ENCODE measurements around the gene KCNH8. TPM values are rescaled to one million over a fixed set of nuclear protein-coding genes. Genes with fewer than 3 reads are reported as not detected.

Gene KCNH8
- total RNA-seq, 4 donors from 2014 or later, result 0.55 to 1.1 (median 1.00) TPM; not detected in 1

DNA sequence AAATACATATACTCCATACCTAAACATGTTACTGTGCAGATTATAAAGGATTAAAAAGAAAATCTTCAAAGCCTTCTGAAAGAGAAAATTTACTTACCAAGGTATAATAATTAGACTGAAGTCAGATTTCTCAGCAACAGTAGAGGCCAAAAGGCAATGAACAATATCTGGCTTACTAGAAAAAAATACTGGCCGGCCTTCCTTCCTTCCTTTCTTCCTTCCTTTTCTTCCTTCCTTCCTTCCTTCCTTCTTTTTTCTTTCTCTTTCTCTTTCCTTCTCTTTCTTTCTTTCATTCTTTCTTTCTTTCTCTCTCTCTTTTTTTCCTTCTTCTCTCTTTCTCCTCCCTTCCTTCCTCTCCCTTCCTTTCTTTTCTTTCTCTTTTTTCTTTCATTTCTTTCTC lies 209.6 kb downstream of the KCNH8 start:
- in situ Hi-C loops (cut with MboI; ENCODE audit: low pct_ligation_motif_present in 1 of 4, low pct_unique_long_range_greater_than_20kb in 1 of 4, low sequenced_read_pairs in 3 of 4) (no loop called here), intact Hi-C loops (cut with DNase I; ENCODE audit: low total_unique reads) (no loop called here)
- Histone ChIP-seq H3K4me1 (no peaks in the 10 kb centered on the region), H3K4me3 (no peak overlapping the region), H3K27me3 (no peaks in the 10 kb centered on the region), H3K36me3 (no peaks in the 10 kb centered on the region), H3K27ac (no peak overlapping the region), H3K9me3 (no peaks in the 10 kb centered on the region)
- no peak for DNase-seq
- TF ChIP-seq POLR2A (IDR thresholded peaks at IDR 0.05) (no peak), POLR2AphosphoS5 (IDR thresholded peaks at IDR 0.05) (no peak), EP300 (IDR thresholded peaks at IDR 0.05; ENCODE audit: low read depth) (no peak)
- TF ChIP-seq, protein P1, sequence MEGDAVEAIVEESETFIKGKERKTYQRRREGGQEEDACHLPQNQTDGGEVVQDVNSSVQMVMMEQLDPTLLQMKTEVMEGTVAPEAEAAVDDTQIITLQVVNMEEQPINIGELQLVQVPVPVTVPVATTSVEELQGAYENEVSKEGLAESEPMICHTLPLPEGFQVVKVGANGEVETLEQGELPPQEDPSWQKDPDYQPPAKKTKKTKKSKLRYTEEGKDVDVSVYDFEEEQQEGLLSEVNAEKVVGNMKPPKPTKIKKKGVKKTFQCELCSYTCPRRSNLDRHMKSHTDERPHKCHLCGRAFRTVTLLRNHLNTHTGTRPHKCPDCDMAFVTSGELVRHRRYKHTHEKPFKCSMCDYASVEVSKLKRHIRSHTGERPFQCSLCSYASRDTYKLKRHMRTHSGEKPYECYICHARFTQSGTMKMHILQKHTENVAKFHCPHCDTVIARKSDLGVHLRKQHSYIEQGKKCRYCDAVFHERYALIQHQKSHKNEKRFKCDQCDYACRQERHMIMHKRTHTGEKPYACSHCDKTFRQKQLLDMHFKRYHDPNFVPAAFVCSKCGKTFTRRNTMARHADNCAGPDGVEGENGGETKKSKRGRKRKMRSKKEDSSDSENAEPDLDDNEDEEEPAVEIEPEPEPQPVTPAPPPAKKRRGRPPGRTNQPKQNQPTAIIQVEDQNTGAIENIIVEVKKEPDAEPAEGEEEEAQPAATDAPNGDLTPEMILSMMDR (IDR thresholded peaks at IDR 0.05), result no peak
- 75 to 93% methylated on average over 1 of the region's 1 CpG for WGBS, 2 donors (ENCODE audit: low coverage in 1 of 2)

DNA sequence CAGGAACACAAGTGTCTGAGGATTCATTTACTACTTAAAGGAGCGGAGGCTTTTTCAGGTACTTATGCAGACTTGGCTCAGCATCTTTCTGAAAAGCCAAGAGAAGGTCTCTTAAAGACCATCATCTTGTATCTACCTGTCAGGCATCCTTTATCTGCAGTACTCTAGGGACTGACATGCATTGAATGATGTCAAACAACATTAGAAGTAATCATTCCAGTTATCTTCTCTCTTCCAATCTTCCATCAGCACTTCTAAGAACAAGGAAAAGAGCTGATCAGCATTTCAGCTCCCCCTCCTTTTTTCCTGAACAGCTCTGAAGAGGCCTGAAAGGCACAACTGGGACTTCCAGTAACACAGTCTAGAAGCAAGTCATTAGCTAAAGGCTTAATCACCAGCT lies 214.8 kb downstream of the KCNH8 start:
- Histone ChIP-seq H3K9me3 (no peaks in the 10 kb centered on the region), H3K36me3 (no peaks in the 10 kb centered on the region), H3K27ac (no peak overlapping the region), H3K4me3 (no peak overlapping the region), H3K4me1 (peaks cover 0 to 3% (median 0%) of the 10 kb centered on the region in 4 donors), H3K27me3 (no peaks in the 10 kb centered on the region)
- WGBS, 2 donors (ENCODE audit: low coverage in 1 of 2), result 87% methylated on average over 1 of the region's 1 CpG; no CpG with 5 or more reads in 1 of the 2 donors
- intact Hi-C loops (cut with DNase I; ENCODE audit: low total_unique reads), result no loop called here
- no peak for TF ChIP-seq POLR2AphosphoS5 (IDR thresholded peaks at IDR 0.05)
- no peak for TF ChIP-seq EP300 (IDR thresholded peaks at IDR 0.05; ENCODE audit: low read depth)
- TF ChIP-seq, protein P1 (IDR thresholded peaks at IDR 0.05), result no peak
- no peak for TF ChIP-seq POLR2A (IDR thresholded peaks at IDR 0.05)
- DNase-seq, result no peak
- in situ Hi-C loops (cut with MboI; ENCODE audit: low pct_ligation_motif_present in 1 of 4, low pct_unique_long_range_greater_than_20kb in 1 of 4, low sequenced_read_pairs in 3 of 4), result no loop called here

DNA sequence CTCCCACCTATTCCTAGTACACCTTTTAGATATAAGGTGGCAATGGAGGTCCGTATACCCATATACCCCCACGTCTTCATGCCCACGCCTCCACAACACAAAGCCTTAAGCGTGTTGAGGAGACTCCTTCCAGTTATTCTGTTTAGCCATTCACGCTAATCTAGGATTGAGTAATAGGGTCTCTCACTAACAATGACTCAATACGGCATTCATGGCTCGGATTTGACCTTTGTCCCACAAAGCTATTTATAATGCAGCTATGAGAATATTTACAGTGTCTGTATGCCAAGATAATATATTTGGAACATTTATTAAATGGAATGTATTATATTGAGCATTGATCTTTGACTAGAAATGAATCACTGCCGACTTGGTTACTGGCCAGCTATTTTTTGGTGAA lies 215.8 kb downstream of the KCNH8 start:
- no peak for DNase-seq
- in situ Hi-C loops (cut with MboI; ENCODE audit: low pct_ligation_motif_present in 1 of 4, low pct_unique_long_range_greater_than_20kb in 1 of 4, low sequenced_read_pairs in 3 of 4), result no loop called here
- Histone ChIP-seq H3K36me3 (no peaks in the 10 kb centered on the region), H3K4me1 (peaks cover 0 to 3% (median 0%) of the 10 kb centered on the region in 4 donors), H3K4me3 (no peak overlapping the region), H3K27me3 (no peaks in the 10 kb centered on the region), H3K9me3 (no peaks in the 10 kb centered on the region), H3K27ac (no peak overlapping the region)
- 87 to 91% methylated on average over 6 to 8 of the region's 8 CpGs for WGBS, 2 donors (ENCODE audit: low coverage in 1 of 2)
- TF ChIP-seq POLR2AphosphoS5 (IDR thresholded peaks at IDR 0.05) (no peak), EP300 (IDR thresholded peaks at IDR 0.05; ENCODE audit: low read depth) (no peak)
- intact Hi-C loops (cut with DNase I; ENCODE audit: low total_unique reads), result no loop called here

DNA sequence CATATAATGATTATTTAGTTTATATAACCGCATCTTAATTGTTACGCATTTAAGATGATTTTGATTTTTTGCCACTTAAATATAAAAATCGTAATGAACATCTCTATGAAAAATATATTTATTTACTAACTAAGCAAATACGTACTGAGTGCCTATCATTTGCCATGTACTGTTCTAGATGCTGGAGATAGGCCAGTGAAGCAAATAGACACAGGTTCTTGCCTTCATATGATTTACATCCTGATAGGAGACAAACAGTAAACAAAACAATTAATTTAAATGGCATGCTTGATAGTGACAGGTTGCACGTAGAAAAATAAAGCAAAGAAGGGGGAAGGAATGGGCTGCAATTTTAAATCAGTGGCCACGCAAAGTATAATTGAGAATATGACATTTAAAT lies 217.2 kb downstream of the KCNH8 start:
- in situ Hi-C loops (cut with MboI; ENCODE audit: low pct_ligation_motif_present in 1 of 4, low pct_unique_long_range_greater_than_20kb in 1 of 4, low sequenced_read_pairs in 3 of 4), result no loop called here
- 80 to 88% methylated on average over 6 of the region's 6 CpGs for WGBS, 2 donors (ENCODE audit: low coverage in 1 of 2)
- Histone ChIP-seq H3K27me3 (no peaks in the 10 kb centered on the region), H3K9me3 (no peaks in the 10 kb centered on the region), H3K4me3 (no peak overlapping the region), H3K27ac (no peak overlapping the region), H3K4me1 (peaks cover 0 to 3% (median 0%) of the 10 kb centered on the region in 4 donors), H3K36me3 (no peaks in the 10 kb centered on the region)
- no peak for TF ChIP-seq POLR2AphosphoS5 (IDR thresholded peaks at IDR 0.05)
- TF ChIP-seq EP300 (IDR thresholded peaks at IDR 0.05; ENCODE audit: low read depth), result no peak
- TF ChIP-seq, protein P1 (IDR thresholded peaks at IDR 0.05), result no peak
- TF ChIP-seq POLR2A (IDR thresholded peaks at IDR 0.05), result no peak
- intact Hi-C loops (cut with DNase I; ENCODE audit: low total_unique reads), result no loop called here
- no peak for DNase-seq

DNA sequence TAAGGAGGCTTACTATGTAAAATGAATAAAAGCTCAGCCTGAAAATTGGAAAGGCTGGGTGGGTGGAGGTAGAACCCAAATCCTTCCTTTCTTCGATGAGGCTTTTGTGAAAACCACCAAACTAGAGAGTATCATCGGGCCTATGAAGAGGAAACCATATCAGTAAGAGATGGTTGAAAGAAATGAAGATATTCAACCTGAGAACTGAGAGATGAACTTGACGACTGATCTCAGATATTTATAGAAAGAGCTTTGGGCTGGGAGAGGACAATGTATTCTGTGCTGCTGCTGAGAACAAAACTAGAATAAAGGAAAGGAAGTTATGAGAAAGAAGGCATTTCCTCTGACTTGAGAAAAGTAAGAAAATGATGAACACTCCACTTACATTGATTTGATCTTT lies 236.6 kb downstream of the KCNH8 start:
- 65 to 74% methylated on average over 3 of the region's 3 CpGs for WGBS, 2 donors (ENCODE audit: low coverage in 1 of 2)
- TF ChIP-seq POLR2A (IDR thresholded peaks at IDR 0.05) (no peak), POLR2AphosphoS5 (IDR thresholded peaks at IDR 0.05) (no peak), EP300 (IDR thresholded peaks at IDR 0.05; ENCODE audit: low read depth) (no peak)
- TF ChIP-seq, protein P1 (IDR thresholded peaks at IDR 0.05), result no peak
- in situ Hi-C loops (cut with MboI; ENCODE audit: low pct_ligation_motif_present in 1 of 4, low pct_unique_long_range_greater_than_20kb in 1 of 4, low sequenced_read_pairs in 3 of 4) (no loop called here), intact Hi-C loops (cut with DNase I; ENCODE audit: low total_unique reads) (no loop called here)
- no peaks in the 10 kb centered on the region for H3K36me3 ChIP-seq
- no peak for DNase-seq
- H3K27me3 ChIP-seq, result no peaks in the 10 kb centered on the region
- H3K4me3 ChIP-seq, result no peak overlapping the region
- H3K9me3 ChIP-seq, result no peaks in the 10 kb centered on the region
- no peak overlapping the region for H3K27ac ChIP-seq
- H3K4me1 ChIP-seq, result no peaks in the 10 kb centered on the region
